HEK293T (cell line): ENCODE data around the gene KIAA1549.

Experiments
- ARNT ChIP-seq: fragments of 450-650 bp; IDR thresholded peaks from 2 replicates; pipeline ENCODE4 v1.6.1; 2017; ENCODE audit warnings: mild to moderate bottlenecking
- BHLHE40 ChIP-seq: fragments of 450-650 bp; IDR thresholded peaks from 2 replicates; pipeline ENCODE4 v1.6.1; 2016; ENCODE audit warnings: mild to moderate bottlenecking, moderate library complexity, borderline replicate concordance
- CTBP1 ChIP-seq: fragments of 450-650 bp; IDR thresholded peaks from 2 replicates; pipeline ENCODE4 v1.6.1; 2016; ENCODE audit warnings: borderline replicate concordance
- ELF4 ChIP-seq: fragments of 450-650 bp; IDR thresholded peaks from 2 replicates; pipeline ENCODE4 v1.6.1; 2017; ENCODE audit warnings: antibody characterized with exemption
- FOXA1 ChIP-seq: fragments of 450-650 bp; IDR thresholded peaks from 2 replicates; pipeline ENCODE4 v1.6.1; 2016; ENCODE audit warnings: mild to moderate bottlenecking
- FOXK2 ChIP-seq: fragments of 450-650 bp; IDR thresholded peaks from 2 replicates; pipeline ENCODE4 v1.6.1; 2016; ENCODE audit warnings: mild to moderate bottlenecking
- FOXM1 ChIP-seq: fragments of 450-650 bp; IDR thresholded peaks from 2 replicates; pipeline ENCODE4 v1.6.1; 2017; ENCODE audit warnings: mild to moderate bottlenecking, borderline replicate concordance
- HDGF ChIP-seq: fragments of 450-650 bp; IDR thresholded peaks from 2 replicates; pipeline ENCODE4 v1.6.1; 2017; ENCODE audit warnings: antibody characterized with exemption, borderline replicate concordance
- LEF1 ChIP-seq: fragments of 450-650 bp; IDR thresholded peaks from 2 replicates; pipeline ENCODE4 v1.6.1; 2017; ENCODE audit warnings: mild to moderate bottlenecking, borderline replicate concordance
- NFRKB ChIP-seq: fragments of 450-650 bp; IDR thresholded peaks from 2 replicates; pipeline ENCODE4 v1.6.1; 2016; ENCODE audit warnings: mild to moderate bottlenecking, moderate library complexity
- SP1 ChIP-seq: fragments of 450-650 bp; IDR thresholded peaks from 2 replicates; pipeline ENCODE4 v1.6.1; 2017
- SUZ12 ChIP-seq: fragments of 450-650 bp; IDR thresholded peaks from 2 replicates; pipeline ENCODE4 v1.6.1; 2016; ENCODE audit warnings: mild to moderate bottlenecking
- TARDBP ChIP-seq: fragments of 450-650 bp; IDR thresholded peaks from 2 replicates; pipeline ENCODE4 v1.6.1; 2016
- ZNF384 ChIP-seq: fragments of 450-650 bp; IDR thresholded peaks from 2 replicates; pipeline ENCODE4 v1.6.1; 2016

DNA sequence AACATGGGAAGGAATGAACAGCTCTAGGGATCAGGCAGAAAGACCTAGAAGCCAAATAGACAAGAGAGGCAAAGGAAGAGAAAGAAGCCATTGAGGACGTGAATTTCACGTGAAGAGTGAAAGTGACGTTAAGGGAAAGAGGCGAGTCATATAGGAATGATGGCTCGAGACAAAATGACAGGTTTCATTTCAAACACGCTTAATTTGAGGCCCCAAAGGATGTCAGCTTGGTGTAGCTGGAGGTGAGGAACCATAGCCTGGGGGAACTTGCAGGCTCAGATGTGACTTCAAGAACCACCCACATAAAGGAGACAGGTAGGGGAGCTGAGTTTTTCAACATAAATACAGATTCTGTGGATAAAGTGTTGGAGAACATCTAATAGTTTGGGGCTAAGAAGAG is 98.9 kb downstream of the KIAA1549 start:
- TF ChIP-seq FOXM1 (no peak), FOXA1 (no peak), HDGF (no peak), ELF4 (no peak), ZNF384 (no peak), BHLHE40 (no peak), SP1 (no peak), SUZ12 (no peak), TARDBP (no peak), LEF1 (no peak), ARNT (no peak), FOXK2 (no peak), CTBP1 (no peak), NFRKB (no peak)
